ENCODE data around the gene RNF4. TPM values are rescaled to one million over a fixed set of nuclear protein-coding genes. Genes with fewer than 3 reads are reported as not detected.

RNF4 gene
- total and polyA plus RNA-seq, 2 donors, result 35.7 to 38.4 TPM

DNA sequence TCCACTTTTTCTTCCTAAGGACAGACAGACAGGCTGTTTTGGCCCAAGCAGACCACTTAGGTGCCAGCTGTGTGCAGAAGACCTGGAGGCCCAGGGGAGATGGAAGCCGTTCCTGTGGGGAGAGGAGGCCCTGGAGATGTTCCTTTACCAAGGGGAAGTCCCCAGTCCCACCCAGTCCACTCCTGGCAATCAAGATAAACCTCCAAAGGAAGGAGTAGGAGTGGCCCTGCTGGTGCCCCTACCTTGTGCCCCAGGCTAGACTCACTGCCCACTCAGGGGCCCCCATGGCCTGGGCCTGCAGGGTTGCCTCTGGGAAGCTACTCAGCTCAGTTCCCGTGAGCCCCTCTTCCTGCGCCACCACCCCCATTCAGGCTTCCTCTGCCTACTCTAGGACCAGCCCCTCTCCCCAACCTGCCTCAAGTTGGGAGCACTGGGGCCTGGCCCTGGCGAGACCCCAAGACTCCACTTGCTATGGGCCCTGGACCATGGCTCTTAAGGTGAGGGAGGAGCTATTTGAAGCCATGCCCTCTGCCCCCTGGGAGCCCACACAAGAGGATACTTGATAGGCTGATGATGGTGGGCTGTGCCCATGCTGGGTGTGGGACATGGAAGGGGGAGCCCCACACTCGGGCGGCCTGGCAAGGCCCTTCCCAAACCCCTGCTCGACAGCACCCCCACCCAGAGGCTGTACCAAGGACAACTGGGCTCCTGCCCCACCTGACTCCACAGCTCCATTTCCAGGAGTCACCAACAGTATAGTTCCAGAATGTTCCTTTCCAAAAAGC lies 24.8 kb upstream of the RNF4 start:
- 87% methylated on average over 7 of the region's 7 CpGs for WGBS
- no peak overlapping the region for H3K4me3 ChIP-seq (ENCODE audit: low read depth, low read length)
- no peak overlapping the region for H3K27ac ChIP-seq (ENCODE audit: low read depth)
- DNase-seq (ENCODE audit: extremely low spot score), result no peak
- no peaks in the 10 kb centered on the region for H3K4me1 ChIP-seq (ENCODE audit: insufficient read depth)
- H3K36me3 ChIP-seq (ENCODE audit: insufficient read depth), result no peaks in the 10 kb centered on the region

DNA sequence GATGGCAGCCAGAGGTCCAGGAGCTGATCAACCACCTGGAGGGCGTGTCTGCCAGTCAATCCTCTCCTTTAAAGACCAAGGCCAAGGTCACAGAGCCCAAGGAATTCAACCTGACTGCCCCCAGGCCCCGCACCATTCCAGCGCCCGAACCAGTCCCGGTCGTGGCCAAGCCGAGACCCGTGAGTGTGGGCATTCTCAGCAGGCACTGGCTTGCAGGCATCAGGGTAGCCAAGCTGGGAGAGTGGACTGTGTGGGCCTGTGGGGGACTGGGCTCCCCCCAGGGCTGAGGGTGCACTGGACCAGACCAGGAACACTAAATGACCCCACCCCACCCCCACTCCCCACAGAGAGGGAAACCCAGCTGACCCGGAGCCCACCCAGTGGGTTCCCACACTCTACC lies 23.8 kb upstream of the RNF4 start:
- no peak overlapping the region for H3K4me3 ChIP-seq (ENCODE audit: low read depth, low read length)
- no peaks in the 10 kb centered on the region for H3K36me3 ChIP-seq (ENCODE audit: insufficient read depth)
- DNase-seq (ENCODE audit: extremely low spot score), result no peak
- H3K27ac ChIP-seq (ENCODE audit: low read depth), result no peak overlapping the region
- 96% methylated on average over 9 of the region's 9 CpGs for whole genome bisulfite sequencing
- no peaks in the 10 kb centered on the region for H3K4me1 ChIP-seq (ENCODE audit: insufficient read depth)

DNA sequence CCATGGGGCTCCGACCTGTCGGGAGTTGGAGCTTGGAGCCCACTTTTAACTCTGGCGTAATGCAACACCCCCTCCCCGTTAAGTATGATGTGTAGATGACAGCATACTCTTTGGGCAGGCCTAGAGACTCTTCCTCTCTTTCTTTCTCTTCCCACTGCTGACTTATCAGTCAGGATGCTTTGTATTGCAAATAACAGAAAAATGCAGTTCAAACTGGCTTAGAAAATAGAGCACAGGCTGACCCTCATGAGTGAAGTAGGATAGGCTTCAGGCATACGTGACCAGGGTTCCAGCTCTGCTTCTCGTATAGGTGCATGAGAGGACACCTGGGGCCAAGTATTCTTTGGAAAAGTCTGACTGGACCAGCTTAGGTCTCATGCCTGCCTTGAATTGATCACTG lies 23.3 kb upstream of the RNF4 start:
- 88% methylated on average over 6 of the region's 6 CpGs for WGBS

DNA sequence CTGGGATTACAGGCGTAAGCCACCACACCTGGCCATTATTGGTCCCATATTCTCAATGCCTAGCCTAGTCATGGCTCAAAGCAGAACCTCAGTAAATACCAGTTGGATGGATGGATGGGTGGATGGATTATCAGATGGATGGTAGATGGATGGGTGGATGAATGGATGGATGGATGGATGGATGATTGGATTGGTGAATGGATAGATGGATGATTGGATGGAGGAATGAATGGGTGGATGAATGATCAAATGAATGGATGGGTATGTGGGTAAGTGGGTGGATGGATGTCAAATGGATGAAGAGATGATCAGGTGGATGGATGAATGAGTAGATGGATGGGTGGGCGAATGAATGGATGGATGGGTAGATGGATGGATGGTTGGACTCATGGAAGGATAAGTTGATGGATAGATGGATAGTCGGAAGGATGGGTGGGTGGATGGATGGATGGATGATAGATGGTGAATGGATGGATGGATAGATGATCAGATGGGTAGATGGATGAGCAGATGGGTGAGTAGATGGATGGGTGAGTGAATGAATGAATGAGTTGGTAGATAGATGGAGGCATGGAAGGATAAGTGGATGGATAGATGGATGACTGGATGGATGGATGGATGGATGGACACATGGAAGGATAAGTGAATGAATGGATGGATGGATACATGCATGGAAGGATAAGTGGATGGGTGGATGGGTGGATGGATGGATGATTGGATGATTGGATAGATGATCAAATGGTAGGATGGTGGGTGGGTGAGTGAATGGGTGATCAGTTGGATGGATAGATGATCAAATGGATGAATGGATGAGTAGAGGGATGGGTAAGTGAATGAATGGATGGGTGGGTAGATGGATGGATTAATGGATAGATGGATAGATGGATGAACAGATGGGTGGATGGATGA lies 22.0 kb upstream of the RNF4 start:
- 83% methylated on average over 3 of the region's 3 CpGs for WGBS
- Histone ChIP-seq H3K27ac (ENCODE audit: low read depth) (no peak overlapping the region), H3K4me1 (ENCODE audit: insufficient read depth) (no peaks in the 10 kb centered on the region), H3K36me3 (ENCODE audit: insufficient read depth) (no peaks in the 10 kb centered on the region), H3K4me3 (ENCODE audit: low read depth, low read length) (no peak overlapping the region)
- no peak for DNase-seq (ENCODE audit: extremely low spot score)

More for the DNA sequence above, 23.3 kb upstream of the RNF4 start:
- no peak overlapping the region for H3K4me3 ChIP-seq (ENCODE audit: low read depth, low read length)
- no peak overlapping the region for H3K27ac ChIP-seq (ENCODE audit: low read depth)
- no peak for DNase-seq (ENCODE audit: extremely low spot score)
- H3K4me1 ChIP-seq (ENCODE audit: insufficient read depth), result no peaks in the 10 kb centered on the region
- H3K36me3 ChIP-seq (ENCODE audit: insufficient read depth), result no peaks in the 10 kb centered on the region

DNA sequence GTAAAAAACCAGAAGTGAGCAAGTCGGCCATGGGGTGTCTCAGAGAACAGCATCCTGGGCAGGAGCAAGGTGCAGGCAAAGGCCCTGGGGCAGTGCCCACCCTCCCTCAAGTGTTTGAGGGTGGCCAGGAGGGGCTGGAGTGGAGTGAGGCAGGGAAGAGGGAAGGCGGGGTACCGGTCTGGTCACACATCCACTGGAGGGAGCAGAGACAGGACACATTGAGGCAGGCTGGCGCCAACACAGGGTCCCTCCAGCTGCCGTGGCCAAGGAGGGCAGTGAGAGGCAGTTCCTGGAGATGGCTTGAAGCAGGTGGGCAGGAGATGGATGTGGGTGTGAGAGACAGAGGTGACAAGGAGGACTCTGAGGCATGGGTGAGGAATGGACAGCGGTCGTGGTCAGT lies 20.3 kb upstream of the RNF4 start:
- no peak overlapping the region for H3K27ac ChIP-seq (ENCODE audit: low read depth)
- H3K36me3 ChIP-seq (ENCODE audit: insufficient read depth), result no peaks in the 10 kb centered on the region
- WGBS, result 85% methylated on average over 7 of the region's 7 CpGs
- no peak for DNase-seq (ENCODE audit: extremely low spot score)
- H3K4me3 ChIP-seq (ENCODE audit: low read depth, low read length), result no peak overlapping the region
- no peaks in the 10 kb centered on the region for H3K4me1 ChIP-seq (ENCODE audit: insufficient read depth)

DNA sequence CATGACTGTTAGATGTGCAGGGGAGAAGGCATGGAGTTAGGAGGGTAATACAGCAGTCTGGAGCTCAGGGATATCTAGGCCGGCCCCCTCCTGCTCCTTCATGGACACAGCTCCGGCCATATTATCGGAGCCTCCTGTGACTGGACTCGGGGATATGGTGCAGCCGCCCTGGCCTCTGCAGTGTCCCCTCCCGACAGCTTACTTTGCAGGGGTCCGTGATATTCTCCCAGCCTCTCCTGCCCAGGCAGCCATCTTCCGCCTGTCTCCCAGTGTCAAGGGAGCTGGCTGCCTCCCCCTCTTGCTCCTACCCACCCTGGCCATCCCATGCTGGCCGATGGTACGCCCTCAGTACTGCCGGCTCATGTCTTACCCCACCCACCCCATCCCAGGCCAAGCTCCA lies 19.9 kb upstream of the RNF4 start:
- DNase-seq (ENCODE audit: extremely low spot score), result no peak
- no peak overlapping the region for H3K4me3 ChIP-seq (ENCODE audit: low read depth, low read length)
- H3K27ac ChIP-seq (ENCODE audit: low read depth), result no peak overlapping the region
- H3K4me1 ChIP-seq (ENCODE audit: insufficient read depth), result no peaks in the 10 kb centered on the region
- 91% methylated on average over 11 of the region's 11 CpGs for WGBS
- no peaks in the 10 kb centered on the region for H3K36me3 ChIP-seq (ENCODE audit: insufficient read depth)

DNA sequence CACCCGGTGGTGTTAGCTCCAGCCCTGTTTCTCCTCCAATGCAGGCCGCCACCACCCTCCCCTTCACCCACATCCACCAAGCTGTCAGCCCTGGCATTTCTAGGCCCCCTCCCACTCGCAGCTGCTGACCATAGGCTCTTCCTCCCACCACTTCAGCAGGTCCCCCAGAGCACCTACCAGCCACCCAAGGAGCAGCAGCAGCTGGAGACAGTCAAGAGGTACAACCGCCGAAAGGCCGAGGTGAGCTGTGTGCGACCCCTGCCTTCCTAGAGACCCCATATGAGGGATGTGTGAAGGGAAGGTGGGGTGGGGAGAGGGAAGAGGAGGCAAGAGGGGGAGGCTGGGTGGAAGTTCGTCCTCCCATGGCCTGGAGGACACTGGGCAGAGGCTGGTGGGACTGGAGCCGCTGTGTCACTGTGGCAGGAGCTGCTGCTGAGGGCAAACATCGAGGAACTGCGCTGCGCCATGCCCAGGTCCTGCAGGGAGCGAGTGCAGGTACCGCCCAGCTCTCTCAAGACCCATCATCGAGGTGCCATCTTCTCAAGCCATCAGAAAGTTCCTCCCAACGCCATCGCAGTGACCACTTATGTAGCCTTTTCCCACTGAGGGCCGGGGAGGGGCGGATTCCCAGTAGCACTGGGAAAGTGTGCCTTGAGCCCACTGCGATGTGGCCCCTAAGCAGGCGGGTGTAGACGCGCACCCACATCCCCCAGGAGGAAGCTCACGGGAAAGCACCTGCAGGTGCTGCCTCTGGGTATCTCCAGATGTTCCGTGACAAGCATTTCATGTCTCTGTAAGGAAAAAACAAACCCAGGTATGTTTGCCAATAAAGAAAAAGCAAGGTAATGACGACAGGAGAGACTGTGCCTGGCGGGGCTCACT lies 19.2 kb upstream of the RNF4 start:
- Histone ChIP-seq H3K4me1 (ENCODE audit: insufficient read depth) (no peaks in the 10 kb centered on the region), H3K4me3 (ENCODE audit: low read depth, low read length) (no peak overlapping the region), H3K27ac (ENCODE audit: low read depth) (no peak overlapping the region), H3K36me3 (ENCODE audit: insufficient read depth) (no peaks in the 10 kb centered on the region)
- DNase-seq (ENCODE audit: extremely low spot score), result no peak
- 87% methylated on average over 27 of the region's 27 CpGs for WGBS

DNA sequence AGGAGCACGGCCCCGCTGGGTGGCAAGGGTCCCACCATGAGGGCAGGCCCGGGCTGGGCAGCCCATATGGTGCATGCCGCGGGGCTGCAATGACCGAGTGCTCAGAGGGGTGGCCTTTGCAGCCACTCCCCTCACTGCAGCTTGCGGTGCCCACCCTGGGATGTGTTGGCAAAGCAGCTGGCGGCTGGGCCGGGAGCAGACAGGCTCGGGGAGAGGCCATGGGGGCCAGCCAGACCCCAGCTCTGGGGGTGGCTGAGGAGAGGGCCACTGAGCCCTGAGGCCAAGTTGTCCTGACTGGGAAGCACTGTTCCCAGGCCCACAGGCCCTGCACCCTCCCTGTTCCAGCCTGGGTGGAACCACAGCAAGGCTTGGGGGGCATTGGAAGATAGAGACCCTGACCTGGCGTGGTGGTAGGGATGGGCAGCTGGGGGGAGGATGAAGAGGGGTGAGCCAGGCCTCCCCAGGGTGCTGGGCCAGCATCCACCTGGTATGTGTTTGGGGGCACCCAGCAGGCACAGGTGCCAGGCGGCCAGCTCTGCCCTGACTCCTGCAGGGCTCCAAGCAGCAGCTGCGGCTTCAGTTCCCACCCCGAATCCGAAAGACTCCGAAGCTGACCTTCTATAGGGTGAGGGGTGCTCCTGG lies 18.4 kb upstream of the RNF4 start:
- no peak for DNase-seq (ENCODE audit: extremely low spot score)
- WGBS, result 81% methylated on average over 16 of the region's 16 CpGs
- H3K4me1 ChIP-seq (ENCODE audit: insufficient read depth), result no peaks in the 10 kb centered on the region

DNA sequence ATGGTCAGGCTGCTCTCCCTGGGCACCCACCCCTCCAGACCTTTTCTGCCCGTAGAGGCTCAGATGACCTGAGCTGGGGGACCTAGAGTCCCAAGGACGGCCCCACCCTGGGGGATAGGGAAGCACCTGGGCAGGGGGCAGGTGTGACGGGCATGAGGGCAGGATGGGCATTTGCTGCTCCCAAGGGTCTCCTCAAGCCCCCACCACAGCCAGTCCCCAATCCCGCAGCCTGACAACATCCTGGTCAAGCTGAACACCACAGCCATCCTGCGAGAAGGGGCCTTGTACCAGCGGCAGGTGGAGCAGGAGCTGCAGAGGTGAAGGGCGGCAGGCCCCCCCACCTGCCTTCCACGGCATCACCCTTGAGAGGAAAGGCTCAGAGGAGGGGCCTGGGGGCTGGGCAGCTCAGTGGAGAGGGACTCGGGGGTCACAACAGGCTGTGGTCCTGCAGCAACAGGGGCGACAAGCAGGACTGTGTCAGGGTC lies 17.8 kb upstream of the RNF4 start:
- Histone ChIP-seq H3K36me3 (ENCODE audit: insufficient read depth) (no peaks in the 10 kb centered on the region), H3K27ac (ENCODE audit: low read depth) (no peak overlapping the region), H3K4me1 (ENCODE audit: insufficient read depth) (no peaks in the 10 kb centered on the region), H3K4me3 (ENCODE audit: low read depth, low read length) (no peak overlapping the region)
- no peak for DNase-seq (ENCODE audit: extremely low spot score)
- WGBS, result 86% methylated on average over 10 of the region's 10 CpGs

More for the DNA sequence above, 18.4 kb upstream of the RNF4 start:
- no peak overlapping the region for H3K27ac ChIP-seq (ENCODE audit: low read depth)
- no peak overlapping the region for H3K4me3 ChIP-seq (ENCODE audit: low read depth, low read length)
- no peaks in the 10 kb centered on the region for H3K36me3 ChIP-seq (ENCODE audit: insufficient read depth)

DNA sequence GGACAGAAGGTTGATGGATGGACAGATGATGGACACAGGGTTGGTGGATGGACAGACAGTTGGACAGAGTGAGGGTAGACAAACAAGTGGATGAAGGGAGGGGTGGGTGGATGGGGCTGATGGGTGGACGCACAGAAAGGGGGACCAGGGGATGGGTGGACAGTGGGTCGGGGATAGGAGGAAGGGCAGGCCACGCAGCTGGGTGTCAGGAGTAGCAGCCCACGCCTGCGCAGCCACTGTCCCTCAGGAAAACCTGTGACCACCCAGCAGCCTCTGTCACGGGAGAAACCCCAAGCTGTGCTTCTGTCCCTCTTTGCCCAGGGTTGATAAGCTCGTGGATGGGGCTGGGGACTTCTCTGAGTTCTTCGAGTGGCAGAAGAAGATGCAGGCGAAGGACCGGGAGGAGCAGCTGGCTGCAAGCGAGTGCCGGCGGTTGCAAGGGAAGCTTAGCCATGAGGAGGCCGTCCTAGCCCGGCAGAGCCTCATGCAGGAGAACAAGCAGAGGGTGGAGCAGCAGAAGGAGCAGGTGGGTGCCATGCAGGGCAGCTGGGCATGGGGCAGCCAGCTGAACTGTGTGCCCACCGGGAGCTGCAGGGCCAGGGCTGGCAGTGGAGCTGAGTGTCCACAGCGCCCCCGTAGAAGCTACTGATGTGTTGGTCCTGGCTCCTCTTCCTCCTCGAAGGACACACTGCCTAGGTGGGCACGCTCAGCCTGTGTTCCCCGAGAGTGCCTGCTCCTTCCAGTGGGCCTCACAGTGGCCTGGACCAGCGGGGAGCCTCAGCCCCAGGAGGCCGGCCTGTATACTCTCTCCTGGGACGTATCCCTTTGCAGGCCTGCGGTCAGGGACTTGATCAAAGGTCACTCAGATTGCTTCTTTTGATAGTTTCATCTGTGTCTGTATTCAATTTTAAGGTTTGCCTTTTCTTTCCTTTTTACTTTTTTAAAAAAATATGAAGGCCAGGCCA lies 16.8 kb upstream of the RNF4 start:
- Histone ChIP-seq H3K27ac (ENCODE audit: low read depth) (no peak overlapping the region), H3K4me3 (ENCODE audit: low read depth, low read length) (no peak overlapping the region), H3K4me1 (ENCODE audit: insufficient read depth) (no peaks in the 10 kb centered on the region), H3K36me3 (ENCODE audit: insufficient read depth) (no peaks in the 10 kb centered on the region)
- DNase-seq (ENCODE audit: extremely low spot score), result no peak
- 80% methylated on average over 25 of the region's 25 CpGs for WGBS

DNA sequence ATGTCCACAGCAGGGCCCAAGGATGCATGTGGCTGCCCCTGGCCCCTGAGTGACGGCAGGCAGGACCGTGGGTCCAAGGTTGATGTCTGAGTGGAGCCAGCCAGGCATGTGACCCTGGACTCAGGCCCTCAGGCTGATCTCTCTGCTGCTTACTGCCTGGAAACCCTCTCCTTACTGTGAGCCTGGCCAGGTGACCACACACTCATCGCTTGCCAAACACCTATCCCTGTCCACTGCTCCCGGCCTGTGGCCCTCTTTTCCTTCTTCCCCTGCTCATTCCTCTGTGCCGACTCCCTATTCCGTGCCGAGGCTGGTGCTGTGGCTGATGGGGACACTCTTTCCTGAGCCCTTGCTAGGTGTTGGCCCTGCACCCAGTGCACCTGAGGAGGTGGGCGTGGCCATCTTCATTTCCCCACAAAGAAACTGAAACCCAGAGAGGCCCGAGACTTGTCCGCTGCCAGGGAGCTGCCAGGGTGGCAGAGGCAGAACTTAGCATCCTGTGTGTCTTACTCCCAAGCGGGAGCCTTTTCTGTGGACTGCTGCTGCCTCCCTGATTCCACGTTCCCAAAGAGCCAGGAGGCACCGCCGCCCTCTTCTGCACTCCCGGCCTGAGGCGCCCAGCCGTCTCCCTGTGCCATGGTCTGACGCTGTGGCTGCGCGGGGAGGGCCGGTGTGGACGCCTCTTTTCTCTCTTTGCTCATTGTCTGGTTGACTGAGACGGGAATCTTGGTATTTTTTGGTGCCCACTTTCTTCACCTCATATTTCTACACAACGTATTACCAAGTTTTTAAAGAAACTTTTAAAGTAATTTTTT lies 11.2 kb upstream of the RNF4 start:
- Histone ChIP-seq H3K36me3 (ENCODE audit: insufficient read depth) (no peaks in the 10 kb centered on the region), H3K4me3 (ENCODE audit: low read depth, low read length) (no peak overlapping the region), H3K4me1 (ENCODE audit: insufficient read depth) (no peaks in the 10 kb centered on the region), H3K27ac (ENCODE audit: low read depth) (no peak overlapping the region)
- 80% methylated on average over 24 of the region's 24 CpGs for WGBS
- DNase-seq (ENCODE audit: extremely low spot score), result no peak

Measured in urinary bladder (tissue), 4 donors.